Measurements from ENCODE around the gene GABBR2. TPM values are rescaled to one million over a fixed set of nuclear protein-coding genes. Genes with fewer than 3 reads are reported as not detected.

Gene GABBR2
- total and polyA plus RNA-seq, 9 of the 15 experiments (the other 6 are each of a cell fraction or from before 2014, with no cell fraction given) = 0.15 to 1.9 (median 0.32) TPM

DNA sequence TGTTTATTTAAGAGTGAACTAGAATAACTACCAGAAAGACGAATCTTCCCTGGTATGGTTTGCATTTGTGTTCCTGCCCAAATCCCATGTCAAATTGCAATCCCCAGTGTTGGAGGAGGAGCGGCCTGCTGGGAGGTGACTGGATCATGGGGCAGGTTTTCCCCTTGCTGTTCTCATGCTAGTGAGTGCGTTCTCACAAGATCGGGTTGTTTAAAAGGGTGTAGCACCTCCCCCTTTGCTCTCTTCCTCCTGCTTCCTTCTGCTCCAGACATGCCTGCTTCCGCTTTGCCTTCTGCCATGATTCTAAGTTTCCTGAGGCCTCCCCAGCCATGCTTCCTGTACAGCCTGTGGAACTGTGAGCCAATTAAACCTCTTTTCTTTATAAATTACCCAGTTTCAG lies 242.9 kb downstream of the GABBR2 start:
- FAIRE-seq = no peak
- CTCF ChIA-PET (ENCODE audit: low intra/inter-chr PET ratio) = interaction anchor here (0.6 kb wide), 1 partner anchor 39 kb away, joined by 3 read pairs; no protein-coding TSS in a partner anchor
- H3K9me1 ChIP-seq (ENCODE audit: control insufficient read depth, insufficient read depth, low read length) = no peaks in the 10 kb centered on the region
- no TSS peak for BruUV-seq (replicated peaks)
- no peak overlapping the region for H3K4me2 ChIP-seq (ENCODE audit: insufficient read depth, low read length)
- intact Hi-C loops (cut with micrococcal nuclease) = no loop called here
- H3K9me3 ChIP-seq (replicated peaks; ENCODE audit: control insufficient read depth, insufficient read depth, low read depth, low read length) = peaks cover 10% of the 10 kb centered on the region
- no peaks in the 10 kb centered on the region for H3K4me1 ChIP-seq (replicated peaks in 1 of 2; ENCODE audit: control insufficient read depth in 2 of 2, insufficient read depth in 2 of 2, low read length in 2 of 2)
- no peaks in the 10 kb centered on the region for H3K79me2 ChIP-seq (ENCODE audit: control insufficient read depth, insufficient read depth, low read length)
- no peak overlapping the region for H3K9ac ChIP-seq (ENCODE audit: insufficient read depth in 1 of 2, low read depth in 2 of 2, low read length in 2 of 2)
- H3K4me3 ChIP-seq = no peak overlapping the region
- H3K36me3 ChIP-seq (ENCODE audit: control insufficient read depth, insufficient read depth, low read length) = no peaks in the 10 kb centered on the region
- 26% methylated on average over 2 of the region's 5 CpGs for WGBS (ENCODE audit: insufficient coverage, low coverage, missing lambda C conversion rate)
- POLR2A ChIA-PET = no interaction called here
- DNase-seq (ENCODE audit: extremely low read depth in 1 of 4, low spot score in 3 of 4) = no peak
- in situ Hi-C loops (cut with MboI) = no loop called here
- TF ChIP-seq, protein P1, sequence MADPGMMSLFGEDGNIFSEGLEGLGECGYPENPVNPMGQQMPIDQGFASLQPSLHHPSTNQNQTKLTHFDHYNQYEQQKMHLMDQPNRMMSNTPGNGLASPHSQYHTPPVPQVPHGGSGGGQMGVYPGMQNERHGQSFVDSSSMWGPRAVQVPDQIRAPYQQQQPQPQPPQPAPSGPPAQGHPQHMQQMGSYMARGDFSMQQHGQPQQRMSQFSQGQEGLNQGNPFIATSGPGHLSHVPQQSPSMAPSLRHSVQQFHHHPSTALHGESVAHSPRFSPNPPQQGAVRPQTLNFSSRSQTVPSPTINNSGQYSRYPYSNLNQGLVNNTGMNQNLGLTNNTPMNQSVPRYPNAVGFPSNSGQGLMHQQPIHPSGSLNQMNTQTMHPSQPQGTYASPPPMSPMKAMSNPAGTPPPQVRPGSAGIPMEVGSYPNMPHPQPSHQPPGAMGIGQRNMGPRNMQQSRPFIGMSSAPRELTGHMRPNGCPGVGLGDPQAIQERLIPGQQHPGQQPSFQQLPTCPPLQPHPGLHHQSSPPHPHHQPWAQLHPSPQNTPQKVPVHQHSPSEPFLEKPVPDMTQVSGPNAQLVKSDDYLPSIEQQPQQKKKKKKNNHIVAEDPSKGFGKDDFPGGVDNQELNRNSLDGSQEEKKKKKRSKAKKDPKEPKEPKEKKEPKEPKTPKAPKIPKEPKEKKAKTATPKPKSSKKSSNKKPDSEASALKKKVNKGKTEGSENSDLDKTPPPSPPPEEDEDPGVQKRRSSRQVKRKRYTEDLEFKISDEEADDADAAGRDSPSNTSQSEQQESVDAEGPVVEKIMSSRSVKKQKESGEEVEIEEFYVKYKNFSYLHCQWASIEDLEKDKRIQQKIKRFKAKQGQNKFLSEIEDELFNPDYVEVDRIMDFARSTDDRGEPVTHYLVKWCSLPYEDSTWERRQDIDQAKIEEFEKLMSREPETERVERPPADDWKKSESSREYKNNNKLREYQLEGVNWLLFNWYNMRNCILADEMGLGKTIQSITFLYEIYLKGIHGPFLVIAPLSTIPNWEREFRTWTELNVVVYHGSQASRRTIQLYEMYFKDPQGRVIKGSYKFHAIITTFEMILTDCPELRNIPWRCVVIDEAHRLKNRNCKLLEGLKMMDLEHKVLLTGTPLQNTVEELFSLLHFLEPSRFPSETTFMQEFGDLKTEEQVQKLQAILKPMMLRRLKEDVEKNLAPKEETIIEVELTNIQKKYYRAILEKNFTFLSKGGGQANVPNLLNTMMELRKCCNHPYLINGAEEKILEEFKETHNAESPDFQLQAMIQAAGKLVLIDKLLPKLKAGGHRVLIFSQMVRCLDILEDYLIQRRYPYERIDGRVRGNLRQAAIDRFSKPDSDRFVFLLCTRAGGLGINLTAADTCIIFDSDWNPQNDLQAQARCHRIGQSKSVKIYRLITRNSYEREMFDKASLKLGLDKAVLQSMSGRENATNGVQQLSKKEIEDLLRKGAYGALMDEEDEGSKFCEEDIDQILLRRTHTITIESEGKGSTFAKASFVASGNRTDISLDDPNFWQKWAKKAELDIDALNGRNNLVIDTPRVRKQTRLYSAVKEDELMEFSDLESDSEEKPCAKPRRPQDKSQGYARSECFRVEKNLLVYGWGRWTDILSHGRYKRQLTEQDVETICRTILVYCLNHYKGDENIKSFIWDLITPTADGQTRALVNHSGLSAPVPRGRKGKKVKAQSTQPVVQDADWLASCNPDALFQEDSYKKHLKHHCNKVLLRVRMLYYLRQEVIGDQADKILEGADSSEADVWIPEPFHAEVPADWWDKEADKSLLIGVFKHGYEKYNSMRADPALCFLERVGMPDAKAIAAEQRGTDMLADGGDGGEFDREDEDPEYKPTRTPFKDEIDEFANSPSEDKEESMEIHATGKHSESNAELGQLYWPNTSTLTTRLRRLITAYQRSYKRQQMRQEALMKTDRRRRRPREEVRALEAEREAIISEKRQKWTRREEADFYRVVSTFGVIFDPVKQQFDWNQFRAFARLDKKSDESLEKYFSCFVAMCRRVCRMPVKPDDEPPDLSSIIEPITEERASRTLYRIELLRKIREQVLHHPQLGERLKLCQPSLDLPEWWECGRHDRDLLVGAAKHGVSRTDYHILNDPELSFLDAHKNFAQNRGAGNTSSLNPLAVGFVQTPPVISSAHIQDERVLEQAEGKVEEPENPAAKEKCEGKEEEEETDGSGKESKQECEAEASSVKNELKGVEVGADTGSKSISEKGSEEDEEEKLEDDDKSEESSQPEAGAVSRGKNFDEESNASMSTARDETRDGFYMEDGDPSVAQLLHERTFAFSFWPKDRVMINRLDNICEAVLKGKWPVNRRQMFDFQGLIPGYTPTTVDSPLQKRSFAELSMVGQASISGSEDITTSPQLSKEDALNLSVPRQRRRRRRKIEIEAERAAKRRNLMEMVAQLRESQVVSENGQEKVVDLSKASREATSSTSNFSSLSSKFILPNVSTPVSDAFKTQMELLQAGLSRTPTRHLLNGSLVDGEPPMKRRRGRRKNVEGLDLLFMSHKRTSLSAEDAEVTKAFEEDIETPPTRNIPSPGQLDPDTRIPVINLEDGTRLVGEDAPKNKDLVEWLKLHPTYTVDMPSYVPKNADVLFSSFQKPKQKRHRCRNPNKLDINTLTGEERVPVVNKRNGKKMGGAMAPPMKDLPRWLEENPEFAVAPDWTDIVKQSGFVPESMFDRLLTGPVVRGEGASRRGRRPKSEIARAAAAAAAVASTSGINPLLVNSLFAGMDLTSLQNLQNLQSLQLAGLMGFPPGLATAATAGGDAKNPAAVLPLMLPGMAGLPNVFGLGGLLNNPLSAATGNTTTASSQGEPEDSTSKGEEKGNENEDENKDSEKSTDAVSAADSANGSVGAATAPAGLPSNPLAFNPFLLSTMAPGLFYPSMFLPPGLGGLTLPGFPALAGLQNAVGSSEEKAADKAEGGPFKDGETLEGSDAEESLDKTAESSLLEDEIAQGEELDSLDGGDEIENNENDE (IDR thresholded peaks at IDR 0.05; ENCODE audit: low read depth, low read length) = no peak
- TF ChIP-seq ZNF79 (CRISPR knock-in tag; IDR thresholded peaks at IDR 0.05; ENCODE audit: low read depth) = no peak
- no peak for TF ChIP-seq ZNF324 (CRISPR knock-in tag; IDR thresholded peaks at IDR 0.05)
- TF ChIP-seq, protein P2, sequence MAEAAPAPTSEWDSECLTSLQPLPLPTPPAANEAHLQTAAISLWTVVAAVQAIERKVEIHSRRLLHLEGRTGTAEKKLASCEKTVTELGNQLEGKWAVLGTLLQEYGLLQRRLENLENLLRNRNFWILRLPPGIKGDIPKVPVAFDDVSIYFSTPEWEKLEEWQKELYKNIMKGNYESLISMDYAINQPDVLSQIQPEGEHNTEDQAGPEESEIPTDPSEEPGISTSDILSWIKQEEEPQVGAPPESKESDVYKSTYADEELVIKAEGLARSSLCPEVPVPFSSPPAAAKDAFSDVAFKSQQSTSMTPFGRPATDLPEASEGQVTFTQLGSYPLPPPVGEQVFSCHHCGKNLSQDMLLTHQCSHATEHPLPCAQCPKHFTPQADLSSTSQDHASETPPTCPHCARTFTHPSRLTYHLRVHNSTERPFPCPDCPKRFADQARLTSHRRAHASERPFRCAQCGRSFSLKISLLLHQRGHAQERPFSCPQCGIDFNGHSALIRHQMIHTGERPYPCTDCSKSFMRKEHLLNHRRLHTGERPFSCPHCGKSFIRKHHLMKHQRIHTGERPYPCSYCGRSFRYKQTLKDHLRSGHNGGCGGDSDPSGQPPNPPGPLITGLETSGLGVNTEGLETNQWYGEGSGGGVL (CRISPR knock-in tag; IDR thresholded peaks at IDR 0.05) = no peak
- H4K20me1 ChIP-seq (replicated peaks; ENCODE audit: control insufficient read depth, insufficient read depth, low read length) = no peaks in the 10 kb centered on the region
- H3K27ac ChIP-seq (ENCODE audit: extremely low read depth, low read depth, low read length) = no peak overlapping the region
- H3K27me3 ChIP-seq (ENCODE audit: control insufficient read depth in 2 of 2, insufficient read depth in 2 of 2, low read length in 2 of 2) = no peaks in the 10 kb centered on the region
- H2AFZ ChIP-seq (ENCODE audit: low read depth, low read length) = 0 out of 2 replicates have a peak overlapping the region, but pooled peaks have one; percentile 14
- no peak for ATAC-seq

Measured in K562 (cell line).